T-cell (primary cell): ENCODE measurements around the gene SLC25A4. TPM values are rescaled to one million over a fixed set of nuclear protein-coding genes. Genes with fewer than 3 reads are reported as not detected.

ENCODE experiments used
- ATAC-seq, 4 experiments: fragments of 200-7000 bp in 3 of 4; fragments of 150-1000 bp in 1 of 4; cut with Tn5 transposase; replicated peaks in 1 of 4; 1 replicate in 3 of 4; 2 replicates in 1 of 4; pipeline ENCODE4 v1.10.0; 2021; ENCODE audit warnings: moderate library complexity in 3 of 4, mild to moderate bottlenecking in 2 of 4, moderate number of reproducible peaks in 1 of 4
- CTCF ChIA-PET, 2 donors: fragments of 300-600 bp; sonication (Branson Sonifier 250); formaldehyde crosslinking; loops; one replicate each; lab custom pipeline; 2022; ENCODE audit warnings: antibody characterized with exemption in 2 of 2; lab: Charles Lee
- POLR2A ChIA-PET, 2 donors: fragments of 300-600 bp; sonication (Branson Sonifier 250); formaldehyde crosslinking; loops; one replicate each; lab custom pipeline; 2022; ENCODE audit warnings: antibody characterized with exemption in 2 of 2; lab: Charles Lee
- DNase-seq, 35 experiments: peaks; one replicate each; pipeline versions ENCODE4 v3.0.0 to v3.0.0-alpha.2; 2013 to 2023
- H3K27ac ChIP-seq: one replicate; pipeline ENCODE4 v1.5.1; 2013; ENCODE audit warnings: low read length
- H3K27me3 ChIP-seq, 2 experiments: replicated peaks in 1 of 2; 1 replicate in 1 of 2; 2 replicates in 1 of 2; pipeline versions ENCODE4 v1.6.1 to v1.7.0; 2013; ENCODE audit warnings: low read length in 1 of 2, mixed read lengths in 1 of 2; ENCODE audit not compliant: control insufficient read depth in 2 of 2, insufficient read depth in 2 of 2; ENCODE audit errors: extremely low read depth in 1 of 2
- H3K36me3 ChIP-seq, 2 donors: 1 replicate in 1 of 2; 2 replicates in 1 of 2; pipeline versions ENCODE4 v1.6.1 to v1.7.0; 2013; ENCODE audit warnings: low read length in 1 of 2; ENCODE audit not compliant: control insufficient read depth in 2 of 2, insufficient read depth in 1 of 2; ENCODE audit errors: extremely low read depth in 1 of 2
- H3K4me1 ChIP-seq, 2 experiments: 1 replicate in 1 of 2; 2 replicates in 1 of 2; pipeline versions ENCODE4 v1.6.1 to v1.7.0; 2013; ENCODE audit warnings: low read length in 2 of 2, mixed read lengths in 1 of 2; ENCODE audit not compliant: insufficient read depth in 2 of 2, control insufficient read depth in 1 of 2; ENCODE audit errors: extremely low read depth in 1 of 2
- H3K4me3 ChIP-seq, 2 donors: 1 replicate in 1 of 2; 2 replicates in 1 of 2; pipeline versions ENCODE4 v1.5.1 to v1.7.0; 2013; ENCODE audit warnings: mild to moderate bottlenecking in 2 of 2, low read length in 1 of 2, moderate library complexity in 1 of 2; ENCODE audit not compliant: control insufficient read depth in 1 of 2; ENCODE audit errors: extremely low read depth in 1 of 2
- H3K9me3 ChIP-seq: 2 replicates; pipeline ENCODE4 v1.7.0; 2013
- H3K27ac Mint-ChIP-seq, 2 donors: one replicate each; pipeline ENCODE4 v1.8.0; 2020 to 2021; ENCODE audit warnings: mild to moderate bottlenecking in 2 of 2, mixed read lengths in 2 of 2
- H3K27me3 Mint-ChIP-seq, 2 donors: one replicate each; pipeline ENCODE4 v1.8.0; 2021 to 2022; ENCODE audit warnings: mixed read lengths in 2 of 2
- H3K36me3 Mint-ChIP-seq: one replicate; pipeline ENCODE4 v1.8.0; 2021; ENCODE audit warnings: mixed read lengths
- H3K4me1 Mint-ChIP-seq, 3 donors: one replicate each; pipeline ENCODE4 v1.8.0; 2020 to 2022; ENCODE audit warnings: mixed read lengths in 3 of 3, mild to moderate bottlenecking in 1 of 3
- H3K4me3 Mint-ChIP-seq, 3 donors: one replicate each; pipeline ENCODE4 v1.8.0; 2020 to 2022; ENCODE audit warnings: mild to moderate bottlenecking in 3 of 3, mixed read lengths in 3 of 3, moderate library complexity in 3 of 3
- H3K9me3 Mint-ChIP-seq, 3 donors: one replicate each; pipeline ENCODE4 v1.8.0; 2020 to 2022; ENCODE audit warnings: mixed read lengths in 3 of 3
- WGBS: methylation state at CpG from one replicate; pipeline ENCODE4 v1.1.5; 2013; ENCODE audit warnings: missing lambda C conversion rate; ENCODE audit not compliant: insufficient coverage; 5-methylcytosine and 5-hydroxymethylcytosine counted together
- total RNA-seq, 35 experiments: library from RNA in 6 of 35; stranded (reverse) in 6 of 35; fragments of 120-200 nt in 1 of 35; gene quantifications; one replicate each; pipeline versions ENCODE4 v1.2.1 to v1.2.4 and lab custom pipeline; 2013 to 2026

SLC25A4 gene
- total RNA-seq, 5 donors from 2014 or later (not counting 1 experiment from before 2014, with no cell fraction given) = 4.5 to 7.2 (median 5.6) TPM

- peaks cover 15% of the 10 kb centered on the region in 2 donors for H3K27me3 Mint-ChIP-seq
- no peak overlapping the region for H3K4me3 Mint-ChIP-seq
- ChIA-PET CTCF (interaction anchor here (0.6 to 1.0 kb wide), 2 partner anchors 75 to 822 kb away, joined by 3 to 5 read pairs; no protein-coding TSS in a partner anchor), POLR2A (no interaction called here)
- DNase-seq = no peak
- peaks cover 0 to 12% of the 10 kb centered on the region in 2 experiments for H3K27me3 ChIP-seq
- H3K4me1 ChIP-seq = no peaks in the 10 kb centered on the region
- no peaks in the 10 kb centered on the region for H3K4me1 Mint-ChIP-seq
- H3K36me3 ChIP-seq = no peaks in the 10 kb centered on the region
- no peaks in the 10 kb centered on the region for H3K9me3 Mint-ChIP-seq
- WGBS = 64% methylated on average over 2 of the region's 4 CpGs
- H3K27ac ChIP-seq = no peak overlapping the region
- ATAC-seq = no peak
- no peak overlapping the region for H3K27ac Mint-ChIP-seq
- no peak overlapping the region for H3K4me3 ChIP-seq
- no peaks in the 10 kb centered on the region for H3K9me3 ChIP-seq
- no peaks in the 10 kb centered on the region for H3K36me3 Mint-ChIP-seq
Observed at GRCh38 chr4:185108669-185109068, 34.4 kb upstream of the SLC25A4 start.

GRCh38 chr4:185109736-185110135 lies 33.3 kb upstream of the SLC25A4 start:
- Histone ChIP-seq H3K4me3 (no peak overlapping the region), H3K4me1 (no peaks in the 10 kb centered on the region), H3K27me3 (peaks cover 0 to 9% of the 10 kb centered on the region in 2 experiments), H3K27ac (no peak overlapping the region), H3K9me3 (no peaks in the 10 kb centered on the region), H3K36me3 (no peaks in the 10 kb centered on the region)
- Mint-ChIP-seq H3K27ac (no peak overlapping the region), H3K9me3 (no peaks in the 10 kb centered on the region), H3K36me3 (no peaks in the 10 kb centered on the region), H3K4me3 (no peak overlapping the region), H3K4me1 (no peaks in the 10 kb centered on the region), H3K27me3 (peaks cover 18 to 22% of the 10 kb centered on the region in 2 donors)
- DNase-seq (no peak), ATAC-seq (no peak)
- CTCF ChIA-PET = no interaction called here
- POLR2A ChIA-PET = no interaction called here

GRCh38 chr4:185110375-185110823 lies 32.7 kb upstream of the SLC25A4 start:
- no peaks in the 10 kb centered on the region for H3K36me3 ChIP-seq
- Mint-ChIP-seq H3K36me3 (no peaks in the 10 kb centered on the region), H3K4me3 (no peak overlapping the region), H3K27ac (no peak overlapping the region), H3K9me3 (no peaks in the 10 kb centered on the region), H3K27me3 (peaks cover 18 to 22% of the 10 kb centered on the region in 2 donors), H3K4me1 (no peaks in the 10 kb centered on the region)
- H3K9me3 ChIP-seq = no peaks in the 10 kb centered on the region
- DNase-seq (no peak), ATAC-seq (no peak)
- ChIA-PET CTCF (no interaction called here), POLR2A (no interaction called here)
- H3K4me3 ChIP-seq = no peak overlapping the region
- H3K27ac ChIP-seq = no peak overlapping the region
- H3K4me1 ChIP-seq = no peaks in the 10 kb centered on the region
- peaks cover 0 to 9% of the 10 kb centered on the region in 2 experiments for H3K27me3 ChIP-seq
- WGBS = 75% methylated on average over 9 of the region's 11 CpGs

GRCh38 chr4:185112104-185112503 lies 31.0 kb upstream of the SLC25A4 start:
- no peak for DNase-seq
- Histone ChIP-seq H3K36me3 (no peaks in the 10 kb centered on the region), H3K4me1 (no peaks in the 10 kb centered on the region), H3K4me3 (no peak overlapping the region), H3K27ac (no peak overlapping the region), H3K27me3 (peaks cover 0 to 6% of the 10 kb centered on the region in 2 experiments), H3K9me3 (no peaks in the 10 kb centered on the region)
- WGBS = no CpG with 5 or more reads among the region's 2 CpGs
- Mint-ChIP-seq H3K36me3 (no peaks in the 10 kb centered on the region), H3K9me3 (no peaks in the 10 kb centered on the region), H3K27ac (no peak overlapping the region), H3K27me3 (peaks cover 22 to 23% of the 10 kb centered on the region in 2 donors), H3K4me1 (no peaks in the 10 kb centered on the region), H3K4me3 (no peak overlapping the region)
- ChIA-PET CTCF (no interaction called here), POLR2A (no interaction called here)
- ATAC-seq = no peak

- peaks cover 19 to 22% of the 10 kb centered on the region in 2 donors for H3K27me3 Mint-ChIP-seq
- no peak overlapping the region for H3K27ac Mint-ChIP-seq
- ChIA-PET POLR2A (no interaction called here), CTCF (no interaction called here)
- DNase-seq (no peak), ATAC-seq (no peak)
- Histone ChIP-seq H3K9me3 (no peaks in the 10 kb centered on the region), H3K27ac (no peak overlapping the region), H3K4me3 (no peak overlapping the region), H3K4me1 (no peaks in the 10 kb centered on the region), H3K27me3 (peaks cover 0 to 6% of the 10 kb centered on the region in 2 experiments), H3K36me3 (no peaks in the 10 kb centered on the region)
- no peaks in the 10 kb centered on the region for H3K4me1 Mint-ChIP-seq
- no CpG with 5 or more reads among the region's 2 CpGs for WGBS
- no peaks in the 10 kb centered on the region for H3K36me3 Mint-ChIP-seq
- H3K4me3 Mint-ChIP-seq = no peak overlapping the region
- H3K9me3 Mint-ChIP-seq = no peaks in the 10 kb centered on the region
Observed at GRCh38 chr4:185113340-185113739, 29.7 kb upstream of the SLC25A4 start.

GRCh38 chr4:185115827-185116232 lies 27.2 kb upstream of the SLC25A4 start:
- H3K4me1 Mint-ChIP-seq = no peaks in the 10 kb centered on the region
- H3K9me3 ChIP-seq = no peaks in the 10 kb centered on the region
- no peak overlapping the region for H3K4me3 Mint-ChIP-seq
- DNase-seq (no peak), ATAC-seq (no peak)
- no peaks in the 10 kb centered on the region for H3K9me3 Mint-ChIP-seq
- no peak overlapping the region for H3K4me3 ChIP-seq
- peaks cover 22 to 23% of the 10 kb centered on the region in 2 donors for H3K27me3 Mint-ChIP-seq
- no peak overlapping the region for H3K27ac Mint-ChIP-seq
- no peaks in the 10 kb centered on the region for H3K36me3 Mint-ChIP-seq
- ChIA-PET POLR2A (interaction anchor here in 1 of 2 donors (0.6 kb wide), 1 partner anchor 21 kb away, joined by 3 read pairs; no protein-coding TSS in a partner anchor), CTCF (interaction anchor here in 1 of 2 donors (1.3 kb wide), 1 partner anchor 19 kb away, joined by 5 read pairs; no protein-coding TSS in a partner anchor)
- no peaks in the 10 kb centered on the region for H3K36me3 ChIP-seq
- no peaks in the 10 kb centered on the region for H3K4me1 ChIP-seq
- 34% methylated on average over 4 of the region's 9 CpGs for WGBS
- H3K27ac ChIP-seq = no peak overlapping the region
- H3K27me3 ChIP-seq = peaks cover 0 to 3% of the 10 kb centered on the region in 2 experiments
